HEK293 (cell line): Measurements from ENCODE around the gene SRRM1.

Experiments used
- FEZF1 ChIP-seq: fragments of 450-650 bp; formaldehyde crosslinking; IDR thresholded peaks from 2 replicates; pipeline ENCODE4 v1.5.1; 2016; ENCODE audit warnings: missing biosample characterization, missing genetic modification characterization
- KLF8 ChIP-seq: fragments of 450-650 bp; formaldehyde crosslinking; IDR thresholded peaks from 2 replicates; pipeline ENCODE4 v1.5.1; 2016; ENCODE audit warnings: missing biosample characterization, missing genetic modification characterization
- SCRT2 ChIP-seq: fragments of 450-650 bp; formaldehyde crosslinking; IDR thresholded peaks from 2 replicates; pipeline ENCODE4 v1.5.1; 2016; ENCODE audit warnings: missing biosample characterization, missing genetic modification characterization
- SP7 ChIP-seq: fragments of 450-650 bp; formaldehyde crosslinking; IDR thresholded peaks from 2 replicates; pipeline ENCODE4 v1.5.1; 2016; ENCODE audit warnings: missing biosample characterization, missing genetic modification characterization
- YY2 ChIP-seq: fragments of 450-650 bp; formaldehyde crosslinking; IDR thresholded peaks from 2 replicates; pipeline ENCODE4 v1.5.1; 2016; ENCODE audit warnings: missing biosample characterization, missing genetic modification characterization
- ZBTB17 ChIP-seq: fragments of 450-650 bp; formaldehyde crosslinking; IDR thresholded peaks from 2 replicates; pipeline ENCODE4 v1.5.1; 2016; ENCODE audit warnings: missing biosample characterization, missing genetic modification characterization
- ZNF140 ChIP-seq: fragments of 450-650 bp; formaldehyde crosslinking; IDR thresholded peaks from 2 replicates; pipeline ENCODE4 v1.5.1; 2016; ENCODE audit warnings: missing biosample characterization, missing genetic modification characterization
- ZNF146 ChIP-seq: fragments of 450-650 bp; formaldehyde crosslinking; IDR thresholded peaks from 2 replicates; pipeline ENCODE4 v1.5.1; 2016; ENCODE audit warnings: missing biosample characterization, missing genetic modification characterization
- ZNF211 ChIP-seq: fragments of 450-650 bp; formaldehyde crosslinking; IDR thresholded peaks from 2 replicates; pipeline ENCODE4 v1.5.1; 2016; ENCODE audit warnings: low read depth, missing biosample characterization, missing genetic modification characterization
- ZNF23 ChIP-seq: fragments of 450-650 bp; formaldehyde crosslinking; IDR thresholded peaks from 2 replicates; pipeline ENCODE4 v1.5.1; 2016; ENCODE audit warnings: missing biosample characterization, missing genetic modification characterization, borderline replicate concordance
- ZNF404 ChIP-seq: fragments of 450-650 bp; formaldehyde crosslinking; IDR thresholded peaks from 2 replicates; pipeline ENCODE4 v1.5.1; 2017; ENCODE audit warnings: missing biosample characterization, missing genetic modification characterization
- ZNF416 ChIP-seq: fragments of 450-650 bp; formaldehyde crosslinking; IDR thresholded peaks from 2 replicates; pipeline ENCODE4 v1.5.1; 2016; ENCODE audit warnings: missing biosample characterization, missing genetic modification characterization
- ZNF514 ChIP-seq: fragments of 450-650 bp; formaldehyde crosslinking; IDR thresholded peaks from 2 replicates; pipeline ENCODE4 v1.5.1; 2016; ENCODE audit warnings: missing biosample characterization, missing genetic modification characterization
- ZNF549 ChIP-seq: fragments of 450-650 bp; IDR thresholded peaks from 2 replicates; pipeline ENCODE4 v1.5.1; 2018; ENCODE audit warnings: missing biosample characterization, missing genetic modification characterization, mild to moderate bottlenecking, inconsistent platforms, moderate library complexity
- ZNF624 ChIP-seq: fragments of 450-650 bp; formaldehyde crosslinking; IDR thresholded peaks from 2 replicates; pipeline ENCODE4 v1.5.1; 2017; ENCODE audit warnings: missing biosample characterization, missing genetic modification characterization
- ZSCAN23 ChIP-seq: fragments of 450-650 bp; formaldehyde crosslinking; IDR thresholded peaks from 2 replicates; pipeline ENCODE4 v1.5.1; 2016; ENCODE audit warnings: missing biosample characterization, missing genetic modification characterization
- TF ChIP-seq, protein P1 (sequence below): fragments of 450-650 bp; formaldehyde crosslinking; conservative IDR thresholded peaks from 2 replicates; pipeline ENCODE4 v1.5.1; 2016; ENCODE audit warnings: low read depth, missing biosample characterization, missing genetic modification characterization
- TF ChIP-seq, protein P2 (sequence below): fragments of 450-650 bp; formaldehyde crosslinking; IDR thresholded peaks from 2 replicates; pipeline ENCODE4 v1.5.1; 2016; ENCODE audit warnings: missing biosample characterization, missing genetic modification characterization
- TF ChIP-seq, protein P3 (sequence below): fragments of 450-650 bp; formaldehyde crosslinking; IDR thresholded peaks from 2 replicates; pipeline ENCODE4 v1.5.1; 2016; ENCODE audit warnings: missing biosample characterization, missing genetic modification characterization, low read depth
- TF ChIP-seq, protein P4 (sequence below): fragments of 450-650 bp; formaldehyde crosslinking; IDR thresholded peaks from 2 replicates; pipeline ENCODE4 v1.5.1; 2016; ENCODE audit warnings: missing biosample characterization, missing genetic modification characterization, borderline replicate concordance
- TF ChIP-seq, protein P5 (sequence below): fragments of 450-650 bp; formaldehyde crosslinking; IDR thresholded peaks from 2 replicates; pipeline ENCODE4 v1.5.1; 2016; ENCODE audit warnings: missing biosample characterization, missing genetic modification characterization
- TF ChIP-seq, protein P6 (sequence below): fragments of 450-650 bp; formaldehyde crosslinking; IDR thresholded peaks from 2 replicates; pipeline ENCODE4 v1.5.1; 2016; ENCODE audit warnings: missing biosample characterization, missing genetic modification characterization
- TF ChIP-seq, protein P7 (sequence below): fragments of 450-650 bp; formaldehyde crosslinking; IDR thresholded peaks from 2 replicates; pipeline ENCODE4 v1.5.1; 2016; ENCODE audit warnings: missing biosample characterization, missing genetic modification characterization

SRRM1 gene

DNA sequence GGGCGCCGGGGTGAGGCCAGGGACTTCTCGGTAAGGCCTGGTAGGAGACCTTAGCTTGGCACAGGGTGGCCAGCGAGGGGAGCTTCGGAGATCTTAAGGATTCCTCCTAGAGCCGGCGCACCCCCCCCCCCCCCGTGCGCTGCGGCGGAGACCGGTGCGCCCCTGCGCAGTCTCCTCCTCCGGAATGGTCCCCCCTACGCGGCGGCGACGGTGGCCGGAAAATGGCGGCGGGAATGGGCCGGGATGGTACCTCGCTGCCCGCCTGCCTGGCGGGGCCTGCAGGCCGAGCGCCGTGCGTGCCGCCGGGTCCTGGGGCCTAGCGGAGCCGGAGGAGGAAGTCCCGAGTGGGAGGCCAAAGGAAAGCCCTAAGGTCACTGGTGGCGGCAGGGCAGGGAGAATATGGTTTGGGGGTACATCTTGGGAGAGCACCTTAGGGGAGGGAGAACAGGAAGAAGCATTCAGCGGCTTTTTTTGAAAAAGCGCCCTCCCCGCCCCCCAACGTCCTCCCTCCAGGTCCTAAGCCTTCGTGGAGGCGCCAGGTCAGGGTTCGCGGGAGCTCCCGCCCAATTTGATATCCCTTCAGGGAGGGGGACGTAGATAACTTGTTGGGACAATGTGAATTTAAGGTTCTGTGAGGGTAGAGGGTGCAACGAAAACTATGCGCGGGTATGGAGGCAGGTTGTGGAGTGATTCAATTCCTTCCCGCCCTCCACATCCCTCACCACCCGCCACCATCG lies 429 bp downstream of the SRRM1 start (continued):
- TF ChIP-seq ZNF211 (tag by site-specific recombination), result no peak
- TF ChIP-seq ZNF140 (tag by site-specific recombination), result no peak
- TF ChIP-seq ZSCAN23 (tag by site-specific recombination), result no peak
- no peak for TF ChIP-seq ZNF624
- TF ChIP-seq ZBTB17 (tag by site-specific recombination), result no peak
- no peak for TF ChIP-seq ZNF416
- TF ChIP-seq KLF8 (tag by site-specific recombination), result no peak
- peak; percentile 69 for TF ChIP-seq YY2 (tag by site-specific recombination)
- TF ChIP-seq, protein P1, sequence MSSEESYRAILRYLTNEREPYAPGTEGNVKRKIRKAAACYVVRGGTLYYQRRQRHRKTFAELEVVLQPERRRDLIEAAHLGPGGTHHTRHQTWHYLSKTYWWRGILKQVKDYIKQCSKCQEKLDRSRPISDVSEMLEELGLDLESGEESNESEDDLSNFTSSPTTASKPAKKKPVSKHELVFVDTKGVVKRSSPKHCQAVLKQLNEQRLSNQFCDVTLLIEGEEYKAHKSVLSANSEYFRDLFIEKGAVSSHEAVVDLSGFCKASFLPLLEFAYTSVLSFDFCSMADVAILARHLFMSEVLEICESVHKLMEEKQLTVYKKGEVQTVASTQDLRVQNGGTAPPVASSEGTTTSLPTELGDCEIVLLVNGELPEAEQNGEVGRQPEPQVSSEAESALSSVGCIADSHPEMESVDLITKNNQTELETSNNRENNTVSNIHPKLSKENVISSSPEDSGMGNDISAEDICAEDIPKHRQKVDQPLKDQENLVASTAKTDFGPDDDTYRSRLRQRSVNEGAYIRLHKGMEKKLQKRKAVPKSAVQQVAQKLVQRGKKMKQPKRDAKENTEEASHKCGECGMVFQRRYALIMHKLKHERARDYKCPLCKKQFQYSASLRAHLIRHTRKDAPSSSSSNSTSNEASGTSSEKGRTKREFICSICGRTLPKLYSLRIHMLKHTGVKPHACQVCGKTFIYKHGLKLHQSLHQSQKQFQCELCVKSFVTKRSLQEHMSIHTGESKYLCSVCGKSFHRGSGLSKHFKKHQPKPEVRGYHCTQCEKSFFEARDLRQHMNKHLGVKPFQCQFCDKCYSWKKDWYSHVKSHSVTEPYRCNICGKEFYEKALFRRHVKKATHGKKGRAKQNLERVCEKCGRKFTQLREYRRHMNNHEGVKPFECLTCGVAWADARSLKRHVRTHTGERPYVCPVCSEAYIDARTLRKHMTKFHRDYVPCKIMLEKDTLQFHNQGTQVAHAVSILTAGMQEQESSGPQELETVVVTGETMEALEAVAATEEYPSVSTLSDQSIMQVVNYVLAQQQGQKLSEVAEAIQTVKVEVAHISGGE (tag by site-specific recombination), result peak; percentile 59
- no peak for TF ChIP-seq ZNF404 (tag by site-specific recombination)
- TF ChIP-seq, protein P2, sequence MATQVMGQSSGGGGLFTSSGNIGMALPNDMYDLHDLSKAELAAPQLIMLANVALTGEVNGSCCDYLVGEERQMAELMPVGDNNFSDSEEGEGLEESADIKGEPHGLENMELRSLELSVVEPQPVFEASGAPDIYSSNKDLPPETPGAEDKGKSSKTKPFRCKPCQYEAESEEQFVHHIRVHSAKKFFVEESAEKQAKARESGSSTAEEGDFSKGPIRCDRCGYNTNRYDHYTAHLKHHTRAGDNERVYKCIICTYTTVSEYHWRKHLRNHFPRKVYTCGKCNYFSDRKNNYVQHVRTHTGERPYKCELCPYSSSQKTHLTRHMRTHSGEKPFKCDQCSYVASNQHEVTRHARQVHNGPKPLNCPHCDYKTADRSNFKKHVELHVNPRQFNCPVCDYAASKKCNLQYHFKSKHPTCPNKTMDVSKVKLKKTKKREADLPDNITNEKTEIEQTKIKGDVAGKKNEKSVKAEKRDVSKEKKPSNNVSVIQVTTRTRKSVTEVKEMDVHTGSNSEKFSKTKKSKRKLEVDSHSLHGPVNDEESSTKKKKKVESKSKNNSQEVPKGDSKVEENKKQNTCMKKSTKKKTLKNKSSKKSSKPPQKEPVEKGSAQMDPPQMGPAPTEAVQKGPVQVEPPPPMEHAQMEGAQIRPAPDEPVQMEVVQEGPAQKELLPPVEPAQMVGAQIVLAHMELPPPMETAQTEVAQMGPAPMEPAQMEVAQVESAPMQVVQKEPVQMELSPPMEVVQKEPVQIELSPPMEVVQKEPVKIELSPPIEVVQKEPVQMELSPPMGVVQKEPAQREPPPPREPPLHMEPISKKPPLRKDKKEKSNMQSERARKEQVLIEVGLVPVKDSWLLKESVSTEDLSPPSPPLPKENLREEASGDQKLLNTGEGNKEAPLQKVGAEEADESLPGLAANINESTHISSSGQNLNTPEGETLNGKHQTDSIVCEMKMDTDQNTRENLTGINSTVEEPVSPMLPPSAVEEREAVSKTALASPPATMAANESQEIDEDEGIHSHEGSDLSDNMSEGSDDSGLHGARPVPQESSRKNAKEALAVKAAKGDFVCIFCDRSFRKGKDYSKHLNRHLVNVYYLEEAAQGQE, result no peak
- no peak for TF ChIP-seq SCRT2
- no peak; the same call in none of the 2 replicates for TF ChIP-seq SP7
- TF ChIP-seq ZNF514, result no peak
- TF ChIP-seq, protein P3, sequence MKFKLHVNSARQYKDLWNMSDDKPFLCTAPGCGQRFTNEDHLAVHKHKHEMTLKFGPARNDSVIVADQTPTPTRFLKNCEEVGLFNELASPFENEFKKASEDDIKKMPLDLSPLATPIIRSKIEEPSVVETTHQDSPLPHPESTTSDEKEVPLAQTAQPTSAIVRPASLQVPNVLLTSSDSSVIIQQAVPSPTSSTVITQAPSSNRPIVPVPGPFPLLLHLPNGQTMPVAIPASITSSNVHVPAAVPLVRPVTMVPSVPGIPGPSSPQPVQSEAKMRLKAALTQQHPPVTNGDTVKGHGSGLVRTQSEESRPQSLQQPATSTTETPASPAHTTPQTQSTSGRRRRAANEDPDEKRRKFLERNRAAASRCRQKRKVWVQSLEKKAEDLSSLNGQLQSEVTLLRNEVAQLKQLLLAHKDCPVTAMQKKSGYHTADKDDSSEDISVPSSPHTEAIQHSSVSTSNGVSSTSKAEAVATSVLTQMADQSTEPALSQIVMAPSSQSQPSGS, result no peak
- TF ChIP-seq ZNF146 (tag by site-specific recombination), result no peak
- TF ChIP-seq ZNF549, result no peak
- TF ChIP-seq, protein P4, sequence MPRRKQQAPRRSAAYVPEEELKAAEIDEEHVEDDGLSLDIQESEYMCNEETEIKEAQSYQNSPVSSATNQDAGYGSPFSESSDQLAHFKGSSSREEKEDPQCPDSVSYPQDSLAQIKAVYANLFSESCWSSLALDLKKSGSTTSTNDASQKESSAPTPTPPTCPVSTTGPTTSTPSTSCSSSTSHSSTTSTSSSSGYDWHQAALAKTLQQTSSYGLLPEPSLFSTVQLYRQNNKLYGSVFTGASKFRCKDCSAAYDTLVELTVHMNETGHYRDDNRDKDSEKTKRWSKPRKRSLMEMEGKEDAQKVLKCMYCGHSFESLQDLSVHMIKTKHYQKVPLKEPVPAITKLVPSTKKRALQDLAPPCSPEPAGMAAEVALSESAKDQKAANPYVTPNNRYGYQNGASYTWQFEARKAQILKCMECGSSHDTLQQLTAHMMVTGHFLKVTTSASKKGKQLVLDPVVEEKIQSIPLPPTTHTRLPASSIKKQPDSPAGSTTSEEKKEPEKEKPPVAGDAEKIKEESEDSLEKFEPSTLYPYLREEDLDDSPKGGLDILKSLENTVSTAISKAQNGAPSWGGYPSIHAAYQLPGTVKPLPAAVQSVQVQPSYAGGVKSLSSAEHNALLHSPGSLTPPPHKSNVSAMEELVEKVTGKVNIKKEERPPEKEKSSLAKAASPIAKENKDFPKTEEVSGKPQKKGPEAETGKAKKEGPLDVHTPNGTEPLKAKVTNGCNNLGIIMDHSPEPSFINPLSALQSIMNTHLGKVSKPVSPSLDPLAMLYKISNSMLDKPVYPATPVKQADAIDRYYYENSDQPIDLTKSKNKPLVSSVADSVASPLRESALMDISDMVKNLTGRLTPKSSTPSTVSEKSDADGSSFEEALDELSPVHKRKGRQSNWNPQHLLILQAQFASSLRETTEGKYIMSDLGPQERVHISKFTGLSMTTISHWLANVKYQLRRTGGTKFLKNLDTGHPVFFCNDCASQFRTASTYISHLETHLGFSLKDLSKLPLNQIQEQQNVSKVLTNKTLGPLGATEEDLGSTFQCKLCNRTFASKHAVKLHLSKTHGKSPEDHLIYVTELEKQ, result no peak
- TF ChIP-seq ZNF23 (tag by site-specific recombination), result no peak
- TF ChIP-seq, protein P5, sequence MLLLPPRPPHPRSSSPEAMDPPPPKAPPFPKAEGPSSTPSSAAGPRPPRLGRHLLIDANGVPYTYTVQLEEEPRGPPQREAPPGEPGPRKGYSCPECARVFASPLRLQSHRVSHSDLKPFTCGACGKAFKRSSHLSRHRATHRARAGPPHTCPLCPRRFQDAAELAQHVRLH (tag by site-specific recombination), result no peak
- TF ChIP-seq, protein P6, sequence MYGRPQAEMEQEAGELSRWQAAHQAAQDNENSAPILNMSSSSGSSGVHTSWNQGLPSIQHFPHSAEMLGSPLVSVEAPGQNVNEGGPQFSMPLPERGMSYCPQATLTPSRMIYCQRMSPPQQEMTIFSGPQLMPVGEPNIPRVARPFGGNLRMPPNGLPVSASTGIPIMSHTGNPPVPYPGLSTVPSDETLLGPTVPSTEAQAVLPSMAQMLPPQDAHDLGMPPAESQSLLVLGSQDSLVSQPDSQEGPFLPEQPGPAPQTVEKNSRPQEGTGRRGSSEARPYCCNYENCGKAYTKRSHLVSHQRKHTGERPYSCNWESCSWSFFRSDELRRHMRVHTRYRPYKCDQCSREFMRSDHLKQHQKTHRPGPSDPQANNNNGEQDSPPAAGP (tag by site-specific recombination), result no peak
- TF ChIP-seq FEZF1 (tag by site-specific recombination), result no peak
- TF ChIP-seq, protein P7, sequence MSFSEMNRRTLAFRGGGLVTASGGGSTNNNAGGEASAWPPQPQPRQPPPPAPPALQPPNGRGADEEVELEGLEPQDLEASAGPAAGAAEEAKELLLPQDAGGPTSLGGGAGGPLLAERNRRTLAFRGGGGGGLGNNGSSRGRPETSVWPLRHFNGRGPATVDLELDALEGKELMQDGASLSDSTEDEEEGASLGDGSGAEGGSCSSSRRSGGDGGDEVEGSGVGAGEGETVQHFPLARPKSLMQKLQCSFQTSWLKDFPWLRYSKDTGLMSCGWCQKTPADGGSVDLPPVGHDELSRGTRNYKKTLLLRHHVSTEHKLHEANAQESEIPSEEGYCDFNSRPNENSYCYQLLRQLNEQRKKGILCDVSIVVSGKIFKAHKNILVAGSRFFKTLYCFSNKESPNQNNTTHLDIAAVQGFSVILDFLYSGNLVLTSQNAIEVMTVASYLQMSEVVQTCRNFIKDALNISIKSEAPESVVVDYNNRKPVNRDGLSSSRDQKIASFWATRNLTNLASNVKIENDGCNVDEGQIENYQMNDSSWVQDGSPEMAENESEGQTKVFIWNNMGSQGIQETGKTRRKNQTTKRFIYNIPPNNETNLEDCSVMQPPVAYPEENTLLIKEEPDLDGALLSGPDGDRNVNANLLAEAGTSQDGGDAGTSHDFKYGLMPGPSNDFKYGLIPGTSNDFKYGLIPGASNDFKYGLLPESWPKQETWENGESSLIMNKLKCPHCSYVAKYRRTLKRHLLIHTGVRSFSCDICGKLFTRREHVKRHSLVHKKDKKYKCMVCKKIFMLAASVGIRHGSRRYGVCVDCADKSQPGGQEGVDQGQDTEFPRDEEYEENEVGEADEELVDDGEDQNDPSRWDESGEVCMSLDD (tag by site-specific recombination), result 0 out of 2 replicates have a peak, but pooled peaks have one; percentile 16
